Osteoblast (primary cell): ENCODE measurements around the gene CEACAM16. TPM values are rescaled to one million over a fixed set of nuclear protein-coding genes. Genes with fewer than 3 reads are reported as not detected.
"Not testable (repeated sequence)": the region's sequence is repeated elsewhere in the genome, so short reads cannot be mapped to it uniquely, and the experiment has no call there.

Source experiments
- DNase-seq: peaks from one replicate; pipeline ENCODE4 v3.0.0; 2011; ENCODE audit warnings: low spot score, mixed read lengths; ENCODE audit not compliant: insufficient read length; ENCODE audit errors: missing footprints
- H2AFZ ChIP-seq: 2 replicates; pipeline ENCODE4 v1.6.0; 2011; ENCODE audit warnings: mild to moderate bottlenecking, low read length
- H3K27ac ChIP-seq: 2 replicates; pipeline ENCODE4 v1.5.1; 2011; ENCODE audit warnings: mild to moderate bottlenecking, low read depth, low read length, moderate library complexity
- H3K27me3 ChIP-seq: 2 replicates; pipeline ENCODE4 v1.6.0; 2012; ENCODE audit warnings: mild to moderate bottlenecking, control low read depth, inconsistent platforms, low read length, moderate library complexity; ENCODE audit not compliant: insufficient read depth
- H3K36me3 ChIP-seq: 2 replicates; pipeline ENCODE4 v1.5.1; 2011; ENCODE audit warnings: mild to moderate bottlenecking, low read length, control low read depth, moderate library complexity; ENCODE audit not compliant: insufficient read depth
- H3K4me1 ChIP-seq: 2 replicates; pipeline ENCODE4 v1.5.1; 2011; ENCODE audit warnings: mild to moderate bottlenecking, low read length, control low read depth, moderate library complexity; ENCODE audit not compliant: insufficient read depth
- H3K4me2 ChIP-seq: 2 replicates; pipeline ENCODE4 v1.6.0; 2011; ENCODE audit warnings: mild to moderate bottlenecking, low read length; ENCODE audit not compliant: insufficient read depth
- H3K4me3 ChIP-seq: fragments of 200-600 bp; sonication (generic); 3 replicates; pipeline ENCODE4 v1.5.1; 2012; ENCODE audit warnings: mild to moderate bottlenecking, low read length, inconsistent platforms; ENCODE audit not compliant: insufficient read depth
- H3K79me2 ChIP-seq: 2 replicates; pipeline ENCODE4 v1.6.0; 2012; ENCODE audit warnings: mild to moderate bottlenecking, low read length, control low read depth, inconsistent platforms; ENCODE audit not compliant: insufficient read depth
- H3K9me3 ChIP-seq: 2 replicates; pipeline ENCODE4 v1.5.1; 2011; ENCODE audit warnings: low read depth, low read length, control low read depth
- H4K20me1 ChIP-seq: 2 replicates; pipeline ENCODE4 v1.6.0; 2012; ENCODE audit warnings: mild to moderate bottlenecking, low read length, control low read depth; ENCODE audit not compliant: insufficient read depth
- total RNA-seq: library from RNA; depleted of rRNA; stranded (reverse); fragments of >200 nt; gene quantifications from 2 replicates; pipeline ENCODE4 v1.2.3, GENCODE V29; 2012
- TF ChIP-seq, protein P1 (sequence below): IDR thresholded peaks from 2 replicates; pipeline ENCODE4 v1.5.1; 2011; ENCODE audit warnings: mild to moderate bottlenecking, low read depth, low read length, moderate library complexity; ENCODE audit errors: extremely low read depth

CEACAM16 gene
- total RNA-seq, 1 donor, result not detected

DNA sequence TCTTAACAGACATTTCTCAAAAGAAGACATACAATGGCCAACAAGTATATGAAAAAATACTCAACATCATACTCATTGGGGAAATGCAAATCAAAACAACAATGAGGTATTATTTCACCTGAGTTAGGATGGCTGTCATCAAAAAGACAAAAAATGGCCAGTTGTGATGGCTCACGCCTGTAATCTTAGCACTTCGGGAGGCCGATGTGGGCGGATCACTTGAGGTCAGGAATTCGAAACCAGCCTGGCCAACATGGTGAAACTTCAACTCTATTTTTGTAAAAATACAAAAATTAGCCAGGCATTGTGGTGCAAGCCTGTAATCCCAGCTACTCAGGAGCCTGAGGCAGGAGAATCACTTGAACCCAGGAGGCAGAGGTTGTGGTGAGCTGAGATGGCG lies 22.0 kb downstream of the CEACAM16 start:
- no peak for DNase-seq
- H3K4me2 ChIP-seq, result peak overlapping the region; percentile 39
- no peak overlapping the region for H3K27ac ChIP-seq
- no peaks in the 10 kb centered on the region for H4K20me1 ChIP-seq
- H3K9me3 ChIP-seq, result no peaks in the 10 kb centered on the region
- H3K36me3 ChIP-seq, result no peaks in the 10 kb centered on the region
- H3K27me3 ChIP-seq, result no peaks in the 10 kb centered on the region
- H3K79me2 ChIP-seq, result no peaks in the 10 kb centered on the region
- TF ChIP-seq, protein P1, sequence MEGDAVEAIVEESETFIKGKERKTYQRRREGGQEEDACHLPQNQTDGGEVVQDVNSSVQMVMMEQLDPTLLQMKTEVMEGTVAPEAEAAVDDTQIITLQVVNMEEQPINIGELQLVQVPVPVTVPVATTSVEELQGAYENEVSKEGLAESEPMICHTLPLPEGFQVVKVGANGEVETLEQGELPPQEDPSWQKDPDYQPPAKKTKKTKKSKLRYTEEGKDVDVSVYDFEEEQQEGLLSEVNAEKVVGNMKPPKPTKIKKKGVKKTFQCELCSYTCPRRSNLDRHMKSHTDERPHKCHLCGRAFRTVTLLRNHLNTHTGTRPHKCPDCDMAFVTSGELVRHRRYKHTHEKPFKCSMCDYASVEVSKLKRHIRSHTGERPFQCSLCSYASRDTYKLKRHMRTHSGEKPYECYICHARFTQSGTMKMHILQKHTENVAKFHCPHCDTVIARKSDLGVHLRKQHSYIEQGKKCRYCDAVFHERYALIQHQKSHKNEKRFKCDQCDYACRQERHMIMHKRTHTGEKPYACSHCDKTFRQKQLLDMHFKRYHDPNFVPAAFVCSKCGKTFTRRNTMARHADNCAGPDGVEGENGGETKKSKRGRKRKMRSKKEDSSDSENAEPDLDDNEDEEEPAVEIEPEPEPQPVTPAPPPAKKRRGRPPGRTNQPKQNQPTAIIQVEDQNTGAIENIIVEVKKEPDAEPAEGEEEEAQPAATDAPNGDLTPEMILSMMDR, result no peak
- H3K4me3 ChIP-seq, result no peak overlapping the region
- peaks cover 28% of the 10 kb centered on the region for H3K4me1 ChIP-seq
- H2AFZ ChIP-seq, result no peak overlapping the region

GRCh38 chr19:44721369-44721768 lies 22.4 kb downstream of the CEACAM16 start:
- not testable (repeated sequence) for H3K36me3 ChIP-seq, DNase-seq, H3K79me2 ChIP-seq, H3K27me3 ChIP-seq, H3K4me3 ChIP-seq, H3K9me3 ChIP-seq, H3K27ac ChIP-seq, H2AFZ ChIP-seq, H4K20me1 ChIP-seq
- H3K4me1 ChIP-seq, result peaks cover 28% of the 10 kb centered on the region
- peak overlapping the region; percentile 39 for H3K4me2 ChIP-seq

GRCh38 chr19:44722131-44723121 lies 23.5 kb downstream of the CEACAM16 start:
- H3K79me2 ChIP-seq, result no peaks in the 10 kb centered on the region
- no peak for DNase-seq
- H4K20me1 ChIP-seq, result no peaks in the 10 kb centered on the region
- no peaks in the 10 kb centered on the region for H3K36me3 ChIP-seq
- peaks cover 28% of the 10 kb centered on the region for H3K4me1 ChIP-seq
- no peaks in the 10 kb centered on the region for H3K9me3 ChIP-seq
- H3K27me3 ChIP-seq, result no peaks in the 10 kb centered on the region
- no peak overlapping the region for H3K4me3 ChIP-seq
- no peak overlapping the region for H3K4me2 ChIP-seq
- TF ChIP-seq, protein P1, result no peak
- H2AFZ ChIP-seq, result no peak overlapping the region
- no peak overlapping the region for H3K27ac ChIP-seq

DNA sequence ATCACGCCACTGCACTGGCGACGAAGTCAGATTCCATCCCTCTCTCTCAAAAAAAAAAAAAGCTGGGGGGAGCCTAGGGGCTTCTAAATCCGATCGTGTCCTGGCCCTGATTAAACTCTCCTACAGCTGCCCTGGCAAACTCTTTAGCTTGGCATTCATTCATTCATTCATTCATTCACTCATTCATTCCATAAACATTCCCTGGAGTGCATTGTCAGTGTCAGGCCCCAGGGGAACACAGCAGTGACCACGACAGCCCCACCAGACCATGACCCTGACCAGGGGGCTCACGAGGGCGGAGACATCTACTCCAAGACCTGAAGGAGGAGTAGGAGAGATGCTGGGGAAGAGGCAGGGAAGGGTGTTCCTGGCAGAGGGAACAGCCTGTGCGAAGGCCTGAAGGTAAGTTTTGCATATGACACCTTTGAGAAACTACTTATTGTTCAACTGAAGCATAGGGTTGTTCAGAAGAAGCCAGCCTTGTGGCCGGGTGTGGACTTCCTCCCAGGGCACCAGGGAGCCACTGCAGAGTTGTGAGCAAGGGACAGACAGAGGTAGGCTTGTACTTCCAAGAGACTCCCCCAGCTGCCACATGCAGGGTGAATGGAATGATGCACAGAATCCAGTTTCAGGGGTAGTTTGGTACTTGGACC lies 24.5 kb downstream of the CEACAM16 start:
- peaks cover 27% of the 10 kb centered on the region for H3K4me1 ChIP-seq
- H3K9me3 ChIP-seq, result no peaks in the 10 kb centered on the region
- no peak overlapping the region for H3K4me3 ChIP-seq
- H3K79me2 ChIP-seq, result no peaks in the 10 kb centered on the region
- H4K20me1 ChIP-seq, result no peaks in the 10 kb centered on the region
- no peak for DNase-seq
- no peaks in the 10 kb centered on the region for H3K27me3 ChIP-seq
- no peak overlapping the region for H3K4me2 ChIP-seq
- H3K36me3 ChIP-seq, result no peaks in the 10 kb centered on the region
- TF ChIP-seq, protein P1, result no peak
- no peak overlapping the region for H3K27ac ChIP-seq
- H2AFZ ChIP-seq, result peak overlapping the region; percentile 17
